ENCODE results near the gene CALB2.

DNA sequence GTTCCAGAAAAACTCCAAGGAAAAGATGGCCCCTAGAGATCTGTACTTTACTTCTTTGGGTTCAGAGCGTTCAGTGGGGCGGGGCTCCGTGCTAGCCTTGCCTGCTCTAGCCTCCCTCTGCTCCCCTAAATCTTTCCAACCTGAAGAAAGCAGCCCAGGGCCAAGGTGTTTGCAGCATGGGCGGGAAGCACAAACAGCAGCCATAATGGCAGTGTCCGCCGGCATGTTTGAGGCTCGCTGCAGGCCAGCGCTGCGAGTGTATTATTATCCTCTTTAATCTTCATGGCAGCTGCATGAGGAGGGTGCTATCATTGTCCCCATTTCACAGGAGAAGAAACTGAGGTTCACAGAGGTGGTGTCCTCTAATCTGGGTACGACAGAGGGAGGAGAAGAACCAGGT is 10.4 kb downstream of the CALB2 start:
- no peak for TF ChIP-seq EZH2 (IDR thresholded peaks at IDR 0.05; ENCODE audit: borderline replicate concordance, insufficient read depth, low read depth, low read length, poor library complexity, severe bottlenecking)
- TF ChIP-seq, protein P1, sequence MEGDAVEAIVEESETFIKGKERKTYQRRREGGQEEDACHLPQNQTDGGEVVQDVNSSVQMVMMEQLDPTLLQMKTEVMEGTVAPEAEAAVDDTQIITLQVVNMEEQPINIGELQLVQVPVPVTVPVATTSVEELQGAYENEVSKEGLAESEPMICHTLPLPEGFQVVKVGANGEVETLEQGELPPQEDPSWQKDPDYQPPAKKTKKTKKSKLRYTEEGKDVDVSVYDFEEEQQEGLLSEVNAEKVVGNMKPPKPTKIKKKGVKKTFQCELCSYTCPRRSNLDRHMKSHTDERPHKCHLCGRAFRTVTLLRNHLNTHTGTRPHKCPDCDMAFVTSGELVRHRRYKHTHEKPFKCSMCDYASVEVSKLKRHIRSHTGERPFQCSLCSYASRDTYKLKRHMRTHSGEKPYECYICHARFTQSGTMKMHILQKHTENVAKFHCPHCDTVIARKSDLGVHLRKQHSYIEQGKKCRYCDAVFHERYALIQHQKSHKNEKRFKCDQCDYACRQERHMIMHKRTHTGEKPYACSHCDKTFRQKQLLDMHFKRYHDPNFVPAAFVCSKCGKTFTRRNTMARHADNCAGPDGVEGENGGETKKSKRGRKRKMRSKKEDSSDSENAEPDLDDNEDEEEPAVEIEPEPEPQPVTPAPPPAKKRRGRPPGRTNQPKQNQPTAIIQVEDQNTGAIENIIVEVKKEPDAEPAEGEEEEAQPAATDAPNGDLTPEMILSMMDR (IDR thresholded peaks at IDR 0.05) = no peak
